Right atrium auricular region (tissue), 2 donors: Measurements from ENCODE around the gene MED9. TPM values are rescaled to one million over a fixed set of nuclear protein-coding genes. Genes with fewer than 3 reads are reported as not detected.

Experiments used
- DNase-seq: peaks from one replicate; pipeline ENCODE4 v3.0.0-alpha.2; 2019; ENCODE audit warnings: low spot score
- H3K27ac ChIP-seq, 2 donors: fragments of 200-600 bp; sonication (generic); 1 replicate in 1 of 2; 2 replicates in 1 of 2; pipeline ENCODE4 v1.5.1; 2016 to 2019
- H3K27me3 ChIP-seq, 2 donors: fragments of 200-600 bp; sonication (generic); one replicate each; pipeline versions ENCODE4 v1.5.1 to v1.6.0; 2017 to 2019
- H3K36me3 ChIP-seq: fragments of 200-600 bp; sonication (generic); one replicate; pipeline ENCODE4 v1.5.1; 2016
- H3K4me1 ChIP-seq, 2 donors: fragments of 200-600 bp; sonication (generic); one replicate each; pipeline versions ENCODE4 v1.5.1 to v1.6.0; 2017 to 2019
- H3K4me3 ChIP-seq, 2 donors: fragments of 200-600 bp; sonication (generic); 1 replicate in 1 of 2; 2 replicates in 1 of 2; pipeline ENCODE4 v1.5.1; 2017 to 2019; ENCODE audit warnings: mild to moderate bottlenecking in 1 of 2, moderate library complexity in 1 of 2
- H3K9me3 ChIP-seq, 2 donors: fragments of 200-600 bp; sonication (generic); one replicate each; pipeline ENCODE4 v1.5.1; 2019
- total RNA-seq, 2 donors: library from RNA; depleted of rRNA; stranded (reverse); fragments of >200 nt; gene quantifications; one replicate each; pipeline ENCODE4 v1.1.0, GENCODE V29; 2016
- TF ChIP-seq, protein P1 (sequence below), 2 donors: fragments of 200-600 bp; sonication (generic); IDR thresholded peaks; one replicate each; pipeline ENCODE4 v1.5.1; 2019; ENCODE audit warnings: antibody characterized with exemption in 2 of 2

Gene MED9
- total RNA-seq, 2 donors from 2014 or later: 36.7 to 41.0 TPM

GRCh38 chr17:17523731-17524490 lies 47.1 kb downstream of the MED9 start:
- H3K4me3 ChIP-seq: no peak overlapping the region
- no peaks in the 10 kb centered on the region for H3K9me3 ChIP-seq
- H3K36me3 ChIP-seq: no peaks in the 10 kb centered on the region
- no peak overlapping the region for H3K27ac ChIP-seq
- H3K4me1 ChIP-seq: peaks cover 0 to 32% of the 10 kb centered on the region in 2 donors
- no peaks in the 10 kb centered on the region for H3K27me3 ChIP-seq
- DNase-seq: no peak
- TF ChIP-seq, protein P1, sequence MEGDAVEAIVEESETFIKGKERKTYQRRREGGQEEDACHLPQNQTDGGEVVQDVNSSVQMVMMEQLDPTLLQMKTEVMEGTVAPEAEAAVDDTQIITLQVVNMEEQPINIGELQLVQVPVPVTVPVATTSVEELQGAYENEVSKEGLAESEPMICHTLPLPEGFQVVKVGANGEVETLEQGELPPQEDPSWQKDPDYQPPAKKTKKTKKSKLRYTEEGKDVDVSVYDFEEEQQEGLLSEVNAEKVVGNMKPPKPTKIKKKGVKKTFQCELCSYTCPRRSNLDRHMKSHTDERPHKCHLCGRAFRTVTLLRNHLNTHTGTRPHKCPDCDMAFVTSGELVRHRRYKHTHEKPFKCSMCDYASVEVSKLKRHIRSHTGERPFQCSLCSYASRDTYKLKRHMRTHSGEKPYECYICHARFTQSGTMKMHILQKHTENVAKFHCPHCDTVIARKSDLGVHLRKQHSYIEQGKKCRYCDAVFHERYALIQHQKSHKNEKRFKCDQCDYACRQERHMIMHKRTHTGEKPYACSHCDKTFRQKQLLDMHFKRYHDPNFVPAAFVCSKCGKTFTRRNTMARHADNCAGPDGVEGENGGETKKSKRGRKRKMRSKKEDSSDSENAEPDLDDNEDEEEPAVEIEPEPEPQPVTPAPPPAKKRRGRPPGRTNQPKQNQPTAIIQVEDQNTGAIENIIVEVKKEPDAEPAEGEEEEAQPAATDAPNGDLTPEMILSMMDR (IDR thresholded peaks at IDR 0.05): no peak

GRCh38 chr17:17525311-17525710 lies 48.5 kb downstream of the MED9 start:
- Histone ChIP-seq H3K27ac (peak overlapping the region; percentile 75 to 87), H3K36me3 (no peaks in the 10 kb centered on the region), H3K4me3 (no peak overlapping the region), H3K4me1 (peaks cover 0 to 39% of the 10 kb centered on the region in 2 donors), H3K9me3 (no peaks in the 10 kb centered on the region), H3K27me3 (no peaks in the 10 kb centered on the region)
- DNase-seq: no peak
- TF ChIP-seq, protein P1 (IDR thresholded peaks at IDR 0.05): no peak

GRCh38 chr17:17525956-17526355 lies 49.2 kb downstream of the MED9 start:
- peak overlapping the region; percentile 75 to 87 for H3K27ac ChIP-seq

DNA sequence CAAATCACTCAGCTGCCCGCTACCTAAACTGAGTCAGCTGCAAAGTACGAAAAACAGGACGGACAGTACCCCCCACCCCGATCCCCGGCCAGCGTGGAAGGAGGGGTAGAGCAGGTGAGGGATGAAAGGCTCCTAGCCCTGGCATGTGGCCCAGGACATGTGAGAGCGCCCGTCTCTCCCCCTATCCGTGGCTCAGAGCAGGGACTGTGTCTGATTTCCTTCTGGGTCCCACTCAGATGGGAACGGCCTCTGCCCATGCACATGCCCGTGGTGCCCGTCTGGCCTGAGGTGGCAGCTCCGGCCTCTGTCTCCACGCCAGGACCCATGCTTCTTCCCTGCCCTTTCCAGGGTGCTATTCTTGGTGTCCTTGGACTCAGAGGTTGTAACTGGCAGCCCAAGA lies 49.6 kb downstream of the MED9 start:
- Histone ChIP-seq H3K27ac (peak overlapping the region; percentile 75 to 87), H3K27me3 (no peaks in the 10 kb centered on the region), H3K36me3 (no peaks in the 10 kb centered on the region), H3K9me3 (no peaks in the 10 kb centered on the region), H3K4me3 (no peak overlapping the region), H3K4me1 (peaks cover 0 to 39% of the 10 kb centered on the region in 2 donors)
- TF ChIP-seq, protein P1 (IDR thresholded peaks at IDR 0.05): no peak
- no peak for DNase-seq

More at GRCh38 chr17:17525956-17526355, 49.2 kb downstream of the MED9 start:
- TF ChIP-seq, protein P1 (IDR thresholded peaks at IDR 0.05): no peak
- Histone ChIP-seq H3K4me3 (no peak overlapping the region), H3K4me1 (peaks cover 0 to 39% of the 10 kb centered on the region in 2 donors), H3K9me3 (no peaks in the 10 kb centered on the region), H3K27me3 (no peaks in the 10 kb centered on the region), H3K36me3 (no peaks in the 10 kb centered on the region)
- no peak for DNase-seq

DNA sequence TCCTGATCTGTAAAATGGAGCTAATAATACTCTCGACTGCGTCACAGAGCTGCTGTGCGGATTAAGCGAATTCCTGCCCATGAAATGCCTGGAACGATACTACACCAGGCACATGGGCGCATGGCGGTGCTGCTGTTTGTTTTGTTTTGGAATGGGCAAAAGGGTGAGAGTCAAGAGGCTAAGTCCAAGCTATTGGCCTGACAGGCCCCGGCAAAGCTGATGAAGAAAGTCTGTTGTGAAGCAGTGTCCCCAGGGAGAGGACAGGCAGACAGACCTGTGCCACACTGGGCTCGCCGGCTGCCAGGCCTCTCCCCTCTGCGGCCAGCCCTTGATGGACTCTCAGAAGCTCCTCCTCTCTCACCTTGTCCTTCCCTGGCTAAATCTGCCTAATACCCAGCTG lies 50.7 kb downstream of the MED9 start:
- Histone ChIP-seq H3K27me3 (no peaks in the 10 kb centered on the region), H3K27ac (peak overlapping the region; percentile 75 to 87), H3K4me1 (peaks cover 0 to 39% of the 10 kb centered on the region in 2 donors), H3K4me3 (no peak overlapping the region), H3K36me3 (no peaks in the 10 kb centered on the region), H3K9me3 (no peaks in the 10 kb centered on the region)
- DNase-seq: no peak
- TF ChIP-seq, protein P1 (IDR thresholded peaks at IDR 0.05): no peak
